CD4-positive, alpha-beta T cell (primary cell): Measurements from ENCODE around the gene LRRTM1. TPM values are rescaled to one million over a fixed set of nuclear protein-coding genes. Genes with fewer than 3 reads are reported as not detected.

Experiments
- ATAC-seq: fragments of 200-7000 bp; cut with Tn5 transposase; one replicate; pipeline ENCODE4 v1.10.0; 2022; ENCODE audit warnings: mild to moderate bottlenecking; ENCODE audit not compliant: poor library complexity
- CTCF ChIA-PET: fragments of 350-600 bp; sonication (Branson Sonifier 250); formaldehyde crosslinking; loops from one replicate; lab custom pipeline; 2021; ENCODE audit warnings: antibody characterized with exemption, inconsistent platforms; lab: Charles Lee
- POLR2A ChIA-PET: fragments of 350-600 bp; sonication (Branson Sonifier 250); formaldehyde crosslinking; loops from one replicate; lab custom pipeline; 2021; ENCODE audit warnings: antibody characterized with exemption, inconsistent platforms; lab: Charles Lee
- DNase-seq, 14 experiments: peaks; one replicate each; pipeline ENCODE4 v3.0.0-alpha.2; 2013 to 2020; ENCODE audit warnings: mixed read lengths in 2 of 14
- H3K27ac ChIP-seq, 2 donors: one replicate each; pipeline versions ENCODE4 v1.5.1 to v1.7.0; 2013; ENCODE audit warnings: low read length in 2 of 2, low read depth in 1 of 2, mild to moderate bottlenecking in 1 of 2
- H3K27me3 ChIP-seq, 2 experiments: 1 replicate in 1 of 2; 2 replicates in 1 of 2; pipeline versions ENCODE4 v1.6.1 to v1.7.0; 2013; ENCODE audit warnings: low read length in 2 of 2, control low read depth in 1 of 2, mild to moderate bottlenecking in 1 of 2, moderate library complexity in 1 of 2; ENCODE audit not compliant: insufficient read depth in 2 of 2, control insufficient read depth in 1 of 2
- H3K36me3 ChIP-seq: one replicate; pipeline ENCODE4 v1.6.1; 2013; ENCODE audit warnings: low read length, control low read depth; ENCODE audit not compliant: insufficient read depth
- H3K4me1 ChIP-seq: one replicate; pipeline ENCODE4 v1.6.1; 2013; ENCODE audit warnings: low read length, control low read depth; ENCODE audit not compliant: insufficient read depth
- H3K4me3 ChIP-seq: one replicate; pipeline ENCODE4 v1.5.1; 2013; ENCODE audit warnings: mild to moderate bottlenecking, low read length, moderate library complexity
- H3K9me3 ChIP-seq, 2 experiments: 1 replicate in 1 of 2; 2 replicates in 1 of 2; pipeline versions ENCODE4 v1.6.1 to v1.7.0; 2013; ENCODE audit warnings: low read length in 2 of 2, mild to moderate bottlenecking in 2 of 2, control low read depth in 1 of 2, moderate library complexity in 1 of 2; ENCODE audit not compliant: control insufficient read depth in 1 of 2, insufficient read depth in 1 of 2
- H3K27ac Mint-ChIP-seq: one replicate; pipeline ENCODE4 v1.8.0; 2020; ENCODE audit warnings: mixed read lengths
- H3K27me3 Mint-ChIP-seq: one replicate; pipeline ENCODE4 v1.8.0; 2021; ENCODE audit warnings: mixed read lengths
- H3K36me3 Mint-ChIP-seq: one replicate; pipeline ENCODE4 v1.8.0; 2021; ENCODE audit warnings: low read depth, mixed read lengths
- H3K4me1 Mint-ChIP-seq: one replicate; pipeline ENCODE4 v1.8.0; 2021; ENCODE audit warnings: low read depth, mixed read lengths
- H3K4me3 Mint-ChIP-seq: one replicate; pipeline ENCODE4 v1.8.0; 2020; ENCODE audit warnings: mild to moderate bottlenecking, mixed read lengths
- H3K9me3 Mint-ChIP-seq: one replicate; pipeline ENCODE4 v1.8.0; 2020; ENCODE audit warnings: mixed read lengths
- intact Hi-C, 2 experiments: fragments of 100-400 bp; cut with DNase I in 1 of 2; cut with micrococcal nuclease in 1 of 2; formaldehyde crosslinking; loops; one replicate each; pipeline versions ENCODE4 v1.15.1 to v1.9.0; 2023 to 2025; cut with DNase I, micrococcal nuclease
- total RNA-seq, 174 experiments: library from RNA in 2 of 174; stranded (reverse) in 2 of 174; gene quantifications; one replicate each; pipeline ENCODE4 v1.2.3 and lab custom pipeline; 2021 to 2026
- TF ChIP-seq, protein P1 (sequence below): fragments of 200-600 bp; IDR thresholded peaks from one replicate; pipeline ENCODE4 v1.8.0; 2022; ENCODE audit warnings: antibody characterized with exemption, mild to moderate bottlenecking

LRRTM1 gene
- total RNA-seq, 2 experiments from 2014 or later, result not detected

DNA sequence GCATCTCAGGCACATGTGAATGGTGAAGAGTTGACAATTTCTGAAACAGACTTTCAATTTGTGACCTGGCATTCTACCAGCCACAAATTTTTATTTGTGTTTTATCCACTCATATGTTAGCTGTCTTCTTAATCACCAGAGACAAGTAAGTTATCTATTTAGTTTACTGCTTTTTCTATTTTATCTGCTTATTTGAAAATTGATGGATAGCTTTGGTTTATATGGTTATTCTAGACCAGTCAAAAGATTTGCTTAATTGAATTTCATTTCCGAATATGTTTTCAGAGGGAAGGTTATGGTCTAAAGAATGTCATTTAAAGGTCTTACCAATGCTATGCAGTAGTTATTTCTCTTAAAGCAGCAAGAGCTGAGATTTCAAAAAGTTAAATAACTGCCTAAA, 43.5 kb upstream of the LRRTM1 start:
- DNase-seq, result no peak
- TF ChIP-seq, protein P1, sequence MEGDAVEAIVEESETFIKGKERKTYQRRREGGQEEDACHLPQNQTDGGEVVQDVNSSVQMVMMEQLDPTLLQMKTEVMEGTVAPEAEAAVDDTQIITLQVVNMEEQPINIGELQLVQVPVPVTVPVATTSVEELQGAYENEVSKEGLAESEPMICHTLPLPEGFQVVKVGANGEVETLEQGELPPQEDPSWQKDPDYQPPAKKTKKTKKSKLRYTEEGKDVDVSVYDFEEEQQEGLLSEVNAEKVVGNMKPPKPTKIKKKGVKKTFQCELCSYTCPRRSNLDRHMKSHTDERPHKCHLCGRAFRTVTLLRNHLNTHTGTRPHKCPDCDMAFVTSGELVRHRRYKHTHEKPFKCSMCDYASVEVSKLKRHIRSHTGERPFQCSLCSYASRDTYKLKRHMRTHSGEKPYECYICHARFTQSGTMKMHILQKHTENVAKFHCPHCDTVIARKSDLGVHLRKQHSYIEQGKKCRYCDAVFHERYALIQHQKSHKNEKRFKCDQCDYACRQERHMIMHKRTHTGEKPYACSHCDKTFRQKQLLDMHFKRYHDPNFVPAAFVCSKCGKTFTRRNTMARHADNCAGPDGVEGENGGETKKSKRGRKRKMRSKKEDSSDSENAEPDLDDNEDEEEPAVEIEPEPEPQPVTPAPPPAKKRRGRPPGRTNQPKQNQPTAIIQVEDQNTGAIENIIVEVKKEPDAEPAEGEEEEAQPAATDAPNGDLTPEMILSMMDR, result no peak
- H3K27ac Mint-ChIP-seq, result no peak overlapping the region
- Histone ChIP-seq H3K4me1 (no peaks in the 10 kb centered on the region), H3K4me3 (no peak overlapping the region), H3K9me3 (peaks cover 0 to 4% of the 10 kb centered on the region in 2 experiments), H3K27ac (no peak overlapping the region), H3K27me3 (no peaks in the 10 kb centered on the region), H3K36me3 (no peaks in the 10 kb centered on the region)
- no peaks in the 10 kb centered on the region for H3K27me3 Mint-ChIP-seq
- H3K4me1 Mint-ChIP-seq, result no peaks in the 10 kb centered on the region
- intact Hi-C loops, result no loop called here
- ATAC-seq, result no peak
- ChIA-PET POLR2A (no interaction called here), CTCF (no interaction called here)
- H3K36me3 Mint-ChIP-seq, result no peaks in the 10 kb centered on the region
- no peak overlapping the region for H3K4me3 Mint-ChIP-seq
- H3K9me3 Mint-ChIP-seq, result peaks cover 10% of the 10 kb centered on the region

DNA sequence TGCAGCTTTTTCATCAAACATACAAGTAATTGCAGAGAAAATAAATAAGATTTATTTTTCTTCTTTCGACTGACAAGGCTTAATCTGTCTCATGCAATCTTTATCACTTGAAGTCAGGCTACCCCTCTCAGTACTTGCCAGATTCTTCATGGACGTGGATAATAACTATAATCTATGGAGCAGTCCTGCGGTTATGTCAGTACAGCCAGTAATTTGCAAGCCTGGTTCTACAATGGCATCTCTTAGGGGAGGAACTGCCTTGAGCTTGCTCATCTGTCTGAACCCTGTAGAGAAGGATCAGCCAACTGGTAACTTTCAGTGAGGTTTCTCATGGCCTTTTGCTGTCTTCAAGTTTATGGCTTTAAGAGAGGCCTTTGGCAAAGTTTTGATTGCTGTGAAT, 35.5 kb upstream of the LRRTM1 start:
- TF ChIP-seq, protein P1, result no peak
- Mint-ChIP-seq H3K4me3 (no peak overlapping the region), H3K27me3 (no peaks in the 10 kb centered on the region), H3K27ac (no peak overlapping the region), H3K4me1 (no peaks in the 10 kb centered on the region), H3K36me3 (no peaks in the 10 kb centered on the region), H3K9me3 (peaks cover 12% of the 10 kb centered on the region)
- no peaks in the 10 kb centered on the region for H3K4me1 ChIP-seq
- DNase-seq, result no peak
- ChIA-PET POLR2A (no interaction called here), CTCF (no interaction called here)
- no peaks in the 10 kb centered on the region for H3K27me3 ChIP-seq
- H3K4me3 ChIP-seq, result no peak overlapping the region
- no peaks in the 10 kb centered on the region for H3K36me3 ChIP-seq
- peaks cover 0 to 9% of the 10 kb centered on the region in 2 experiments for H3K9me3 ChIP-seq
- no peak for ATAC-seq
- H3K27ac ChIP-seq, result no peak overlapping the region
- intact Hi-C loops, result no loop called here

DNA sequence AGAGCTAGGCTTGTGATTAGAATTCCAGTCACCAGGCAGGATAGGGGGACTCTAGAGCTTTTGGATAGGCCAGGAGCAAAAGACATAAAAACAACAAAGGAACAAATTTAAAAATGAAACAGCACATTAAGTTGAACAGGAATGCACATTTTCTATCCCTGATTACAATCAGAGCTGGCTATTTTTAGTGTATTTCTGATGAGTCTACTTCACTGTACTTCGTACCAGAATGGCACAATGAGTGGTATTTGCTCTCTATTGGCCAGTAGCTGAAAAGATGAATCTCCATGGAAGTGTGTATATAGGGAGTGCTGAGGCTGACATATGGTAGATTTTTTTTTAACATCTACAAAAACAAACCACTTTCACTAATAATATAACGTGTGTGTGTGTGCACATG, 34.2 kb upstream of the LRRTM1 start:
- Histone ChIP-seq H3K27ac (no peak overlapping the region), H3K36me3 (no peaks in the 10 kb centered on the region), H3K9me3 (peaks cover 0 to 5% of the 10 kb centered on the region in 2 experiments), H3K4me3 (no peak overlapping the region), H3K4me1 (no peaks in the 10 kb centered on the region), H3K27me3 (no peaks in the 10 kb centered on the region)
- ATAC-seq (no peak), DNase-seq (no peak)
- Mint-ChIP-seq H3K27ac (no peak overlapping the region), H3K4me1 (no peaks in the 10 kb centered on the region), H3K4me3 (no peak overlapping the region), H3K36me3 (no peaks in the 10 kb centered on the region), H3K9me3 (peaks cover 10% of the 10 kb centered on the region), H3K27me3 (no peaks in the 10 kb centered on the region)
- TF ChIP-seq, protein P1, result no peak
- ChIA-PET CTCF (no interaction called here), POLR2A (no interaction called here)
- intact Hi-C loops, result no loop called here
